Cardiac muscle cell (in vitro differentiated cells and primary cell): ENCODE measurements around the gene RASAL2. TPM values are rescaled to one million over a fixed set of nuclear protein-coding genes. Genes with fewer than 3 reads are reported as not detected.

ENCODE experiments used
- DNase-seq, 2 donors: peaks; one replicate each; pipeline versions ENCODE4 v3.0.0 to v3.0.0-alpha.2; 2010 to 2017; ENCODE audit warnings: low read depth in 1 of 2, low spot score in 1 of 2
- H3K27ac ChIP-seq: fragments of 200-600 bp; sonication (generic); 2 replicates; pipeline ENCODE4 v1.5.1; 2016
- H3K27me3 ChIP-seq: fragments of 200-600 bp; sonication (generic); 2 replicates; pipeline ENCODE4 v1.6.0; 2016; ENCODE audit warnings: control low read depth
- H3K36me3 ChIP-seq: fragments of 200-600 bp; sonication (generic); 2 replicates; pipeline ENCODE4 v1.5.1; 2016; ENCODE audit warnings: control low read depth
- H3K4me1 ChIP-seq: fragments of 200-600 bp; sonication (generic); 2 replicates; pipeline ENCODE4 v1.8.1; 2017; ENCODE audit warnings: low read depth, mild to moderate bottlenecking, mixed run types
- H3K4me3 ChIP-seq: fragments of 200-600 bp; sonication (generic); 2 replicates; pipeline ENCODE4 v1.5.1; 2016; ENCODE audit warnings: mild to moderate bottlenecking
- H3K9me3 ChIP-seq: fragments of 200-600 bp; sonication (generic); 2 replicates; pipeline ENCODE4 v1.5.1; 2017; ENCODE audit warnings: low read depth, mild to moderate bottlenecking, control low read depth
- CTCF ChIP-seq: IDR thresholded peaks from 2 replicates; pipeline ENCODE4 v1.5.1; 2012; ENCODE audit warnings: low read depth, mild to moderate bottlenecking, low read length
- polyA plus RNA-seq: library from polyadenylated mRNA; unstranded; fragments of >200 nt; fragmentation: Nextera tagmentation; extraction: Ambion mirVana; gene quantifications from 2 replicates; pipeline ENCODE4 v1.2.1, GENCODE V29; 2016
- total RNA-seq: library from RNA; depleted of rRNA; stranded (reverse); fragments of >200 nt; gene quantifications from 2 replicates; pipeline ENCODE4 v1.2.3, GENCODE V29; 2016

The RASAL2 gene
- total and polyA plus RNA-seq, 2 experiments from 2014 or later = 11.2 to 35.3 TPM

DNA sequence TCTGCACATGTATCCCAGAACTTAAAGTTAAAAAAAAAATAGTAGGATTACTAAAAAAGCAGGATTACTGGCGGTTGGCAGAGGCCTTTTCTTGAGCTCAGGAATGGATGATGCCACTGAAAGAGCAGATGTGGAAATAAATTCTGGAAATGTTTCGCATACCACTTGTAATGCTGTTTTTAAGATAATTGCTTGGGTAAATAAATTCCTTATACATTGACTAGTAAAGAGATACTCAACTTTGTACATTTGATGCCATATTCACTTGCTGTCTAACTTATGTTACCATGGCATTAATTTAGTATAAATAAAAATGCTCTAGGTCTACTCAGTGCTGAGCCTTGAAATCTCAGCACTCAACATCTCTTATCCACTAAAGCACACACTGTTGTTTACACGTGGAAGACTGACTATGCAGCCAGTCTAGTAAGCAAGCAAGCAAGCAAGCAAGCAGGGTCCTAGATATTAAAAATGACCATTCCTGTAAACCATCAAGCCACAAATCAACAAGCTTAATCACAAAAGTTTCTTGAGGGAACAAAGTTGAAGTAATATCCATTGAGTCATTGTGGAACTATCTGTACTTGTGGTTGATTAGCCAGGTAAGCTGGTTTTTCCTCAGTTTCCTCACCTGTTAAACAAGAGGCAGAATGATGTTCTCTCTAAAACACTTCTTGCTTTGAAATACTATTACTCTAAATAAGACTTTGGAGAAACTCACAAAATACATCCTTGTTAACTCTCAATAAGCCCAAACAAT is 1.7 kb upstream of the RASAL2 start:
- Histone ChIP-seq H3K4me3 (no peak overlapping the region), H3K36me3 (no peaks in the 10 kb centered on the region), H3K27ac (no peak overlapping the region), H3K4me1 (peaks cover 15% of the 10 kb centered on the region), H3K9me3 (no peaks in the 10 kb centered on the region), H3K27me3 (no peaks in the 10 kb centered on the region)
- peak in 1 of 2 donors; percentile 60 for DNase-seq
- TF ChIP-seq CTCF = no peak

GRCh38 chr1:178092878-178093493 is 918 bp upstream of the RASAL2 start:
- Histone ChIP-seq H3K4me3 (peak overlapping the region; percentile 75), H3K4me1 (peaks cover 23% of the 10 kb centered on the region), H3K27ac (no peak overlapping the region), H3K27me3 (no peaks in the 10 kb centered on the region), H3K9me3 (no peaks in the 10 kb centered on the region), H3K36me3 (no peaks in the 10 kb centered on the region)
- DNase-seq = no peak
- TF ChIP-seq CTCF = no peak

DNA sequence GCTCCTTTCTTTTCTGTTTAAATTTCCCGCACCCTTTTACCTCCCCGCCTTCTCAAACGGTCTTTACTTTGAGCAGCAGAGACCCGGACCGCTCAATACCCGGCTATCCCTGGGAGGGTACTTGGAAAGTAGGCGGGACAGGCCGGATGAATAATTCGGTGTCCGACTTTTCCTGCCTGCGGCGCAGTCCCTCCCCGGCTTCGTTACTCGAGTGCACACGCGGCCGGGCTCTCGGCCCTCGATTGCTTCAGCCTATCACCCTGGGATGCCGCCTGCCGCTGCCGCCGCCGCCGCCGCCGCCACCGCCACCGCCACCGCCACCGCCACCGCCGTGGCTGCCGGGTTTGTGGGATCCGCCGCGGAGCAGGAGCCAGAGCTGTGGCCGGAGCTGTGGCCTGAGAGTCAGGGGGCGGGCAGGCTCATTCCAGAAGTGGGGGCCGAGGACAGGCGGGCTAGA is 382 bp upstream of the RASAL2 start:
- DNase-seq = peak; percentile 98
- Histone ChIP-seq H3K4me3 (peak overlapping the region; percentile 75), H3K36me3 (no peaks in the 10 kb centered on the region), H3K27me3 (no peaks in the 10 kb centered on the region), H3K4me1 (peaks cover 28% of the 10 kb centered on the region), H3K9me3 (no peaks in the 10 kb centered on the region), H3K27ac (peak overlapping the region; percentile 91)
- TF ChIP-seq CTCF = no peak

GRCh38 chr1:178094739-178095645 is 1.1 kb downstream of the RASAL2 start:
- DNase-seq = peak in 1 of 2 donors; percentile 46
- no peak for TF ChIP-seq CTCF
- Histone ChIP-seq H3K4me3 (peak overlapping the region; percentile 75), H3K27me3 (no peaks in the 10 kb centered on the region), H3K36me3 (no peaks in the 10 kb centered on the region), H3K4me1 (peaks cover 37% of the 10 kb centered on the region), H3K9me3 (no peaks in the 10 kb centered on the region), H3K27ac (peak overlapping the region; percentile 91)

GRCh38 chr1:178096421-178096820 is 2.5 kb downstream of the RASAL2 start:
- TF ChIP-seq CTCF = no peak
- no peak for DNase-seq
- H3K36me3 ChIP-seq = no peaks in the 10 kb centered on the region
- H3K4me3 ChIP-seq = no peak overlapping the region
- H3K27me3 ChIP-seq = no peaks in the 10 kb centered on the region
- H3K4me1 ChIP-seq = peaks cover 48% of the 10 kb centered on the region
- H3K9me3 ChIP-seq = no peaks in the 10 kb centered on the region
- H3K27ac ChIP-seq = peak overlapping the region; percentile 91
